UCSD-AML1 (cell line): ENCODE results near the gene RAP1GAP.

Experiments
- DNase-seq: peaks from one replicate; lab custom pipeline; 2025; ENCODE audit not compliant: unreplicated experiment; lab: John Stamatoyannopoulos, UW

RAP1GAP gene

DNA sequence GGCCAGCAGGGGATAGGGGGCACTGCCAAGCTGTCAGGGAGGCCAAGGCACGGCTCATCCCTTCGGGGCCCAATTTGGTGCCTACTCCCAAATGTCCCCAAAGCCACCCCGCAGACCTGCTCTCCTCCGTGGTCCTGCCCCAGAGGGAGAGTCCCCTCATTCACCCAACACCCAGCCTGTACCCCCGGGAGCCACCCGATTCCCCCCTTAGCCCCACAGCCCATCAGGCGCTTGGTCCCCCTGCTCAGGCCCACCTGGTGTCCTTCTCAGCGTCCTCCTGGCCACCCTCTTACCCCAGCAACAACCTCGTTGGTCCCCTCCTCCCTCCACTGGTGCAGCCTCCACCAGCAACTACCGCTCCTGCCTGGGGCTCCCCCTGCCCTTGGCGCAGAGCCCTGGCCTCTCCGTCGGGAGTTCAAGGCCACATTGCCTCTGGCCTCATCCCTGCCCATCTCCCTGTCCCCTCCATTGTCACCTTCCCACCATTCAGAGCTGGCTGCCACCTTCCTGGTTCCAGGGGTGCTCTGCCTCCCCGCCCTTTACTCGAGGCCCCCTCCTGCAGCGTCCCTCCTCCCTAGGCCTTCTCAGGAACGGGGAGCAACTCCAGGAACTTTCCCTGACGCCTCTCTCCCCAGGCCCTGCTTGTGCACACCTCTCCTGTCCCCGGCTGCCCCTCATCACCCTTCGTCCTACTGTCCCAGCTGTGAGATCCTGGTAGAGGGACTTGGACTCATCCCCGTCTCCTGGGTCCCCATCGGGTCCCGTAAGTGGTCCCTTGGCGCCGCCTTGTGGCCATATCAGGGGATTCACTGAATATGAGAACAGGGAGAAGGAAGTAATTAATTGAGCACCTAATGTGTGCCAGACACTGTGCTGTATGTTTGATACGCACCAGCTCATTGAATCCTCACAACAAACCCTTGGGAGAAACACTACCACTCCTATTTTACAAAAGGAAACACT, 73.9 kb downstream of the RAP1GAP start:
- DNase-seq, result peak; percentile 59

DNA sequence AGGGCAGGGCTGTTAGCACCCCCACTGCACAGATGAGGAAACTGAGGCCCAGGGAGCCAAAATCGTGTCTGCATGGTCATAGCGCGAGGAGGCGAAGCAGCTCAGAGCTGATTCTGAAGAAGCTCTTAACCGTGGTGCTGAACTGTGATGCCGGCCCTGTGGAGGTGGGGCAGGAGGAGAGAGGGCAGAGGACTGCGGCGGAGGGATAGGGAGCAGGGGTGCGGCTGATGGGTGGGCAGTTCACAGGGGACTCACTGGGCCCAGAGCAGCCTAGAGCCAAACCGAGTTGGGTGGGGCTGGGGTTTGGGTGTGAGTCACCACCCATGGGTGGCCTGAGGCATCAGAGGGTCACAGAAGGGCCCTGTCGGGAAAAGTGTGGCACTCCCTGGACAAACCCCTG, 74.7 kb downstream of the RAP1GAP start:
- no peak for DNase-seq

DNA sequence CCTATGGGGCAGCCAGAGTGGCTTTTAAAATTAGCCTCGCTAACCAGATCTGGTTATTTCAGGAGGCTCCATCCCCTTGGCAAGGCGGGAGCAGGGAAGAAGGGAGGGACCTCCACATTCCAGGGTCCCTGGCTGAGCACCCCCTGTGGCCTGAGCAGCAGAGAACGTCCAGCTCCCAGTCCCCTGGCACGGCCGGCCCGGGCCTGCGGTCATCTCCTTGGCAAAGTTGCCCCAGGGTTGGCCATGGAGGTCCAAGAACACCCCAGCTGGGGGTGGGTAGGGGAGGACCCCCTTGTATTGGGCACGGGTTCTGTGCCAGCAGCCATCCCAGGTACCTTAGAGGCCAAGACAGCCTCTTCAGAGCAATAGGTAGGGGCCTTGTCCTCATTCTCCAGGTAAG, 75.9 kb downstream of the RAP1GAP start:
- no peak for DNase-seq

DNA sequence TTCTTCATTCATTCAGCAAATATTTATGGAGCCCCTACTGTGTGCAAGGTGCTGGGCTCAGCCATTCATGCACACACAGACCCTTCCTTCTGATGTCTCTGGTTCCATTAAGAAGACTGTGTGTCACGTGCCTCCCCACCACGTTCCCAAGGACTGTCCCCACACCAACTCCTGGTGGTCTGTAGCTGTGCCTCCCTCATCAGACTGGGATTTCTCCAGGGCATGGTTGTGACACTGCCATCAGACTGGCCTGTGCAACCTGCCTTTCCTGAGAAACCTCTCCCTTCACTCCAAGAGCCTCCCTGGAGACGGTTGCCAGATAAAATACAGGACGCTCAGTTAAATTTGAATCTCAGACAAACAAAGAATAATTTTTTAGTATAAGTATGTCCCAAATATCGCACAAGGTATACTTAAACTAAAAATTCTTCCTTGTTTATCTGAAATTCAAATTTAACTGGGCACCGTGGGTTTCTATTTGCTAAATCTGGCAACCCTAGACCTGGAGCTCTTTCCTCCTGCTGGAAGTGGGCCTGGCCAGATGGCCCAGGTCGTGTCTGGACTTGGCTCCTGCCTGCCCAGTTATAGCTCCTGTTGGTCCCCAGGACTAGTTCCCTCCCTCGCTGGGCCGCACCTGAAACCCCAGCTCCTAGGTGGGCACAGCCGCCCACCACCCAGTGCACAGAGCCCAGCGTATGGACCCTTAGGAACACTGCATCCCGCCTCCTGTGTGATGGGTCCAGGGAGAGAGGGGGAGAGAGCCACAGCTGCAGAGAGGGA, 76.9 kb downstream of the RAP1GAP start:
- DNase-seq, result no peak

DNA sequence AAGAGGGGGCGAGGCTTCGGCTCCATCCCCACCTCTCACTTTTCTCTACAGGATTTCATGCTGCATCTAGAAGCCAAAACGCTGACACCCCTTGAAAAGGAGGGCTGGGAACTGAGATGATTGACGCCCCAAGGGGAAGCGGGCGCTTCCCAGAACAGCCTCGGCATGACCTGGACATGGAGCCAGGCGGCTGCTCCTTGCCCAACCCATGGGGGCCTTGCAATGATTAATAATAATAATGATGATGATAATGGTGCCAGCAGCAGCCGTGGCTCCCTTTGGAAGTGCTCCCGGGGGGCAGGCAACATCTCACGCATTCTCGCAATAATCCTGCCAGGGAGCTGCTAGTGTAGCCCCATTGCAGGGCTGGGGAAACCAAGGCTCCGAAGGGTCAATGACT, 78.2 kb downstream of the RAP1GAP start:
- DNase-seq, result no peak

DNA sequence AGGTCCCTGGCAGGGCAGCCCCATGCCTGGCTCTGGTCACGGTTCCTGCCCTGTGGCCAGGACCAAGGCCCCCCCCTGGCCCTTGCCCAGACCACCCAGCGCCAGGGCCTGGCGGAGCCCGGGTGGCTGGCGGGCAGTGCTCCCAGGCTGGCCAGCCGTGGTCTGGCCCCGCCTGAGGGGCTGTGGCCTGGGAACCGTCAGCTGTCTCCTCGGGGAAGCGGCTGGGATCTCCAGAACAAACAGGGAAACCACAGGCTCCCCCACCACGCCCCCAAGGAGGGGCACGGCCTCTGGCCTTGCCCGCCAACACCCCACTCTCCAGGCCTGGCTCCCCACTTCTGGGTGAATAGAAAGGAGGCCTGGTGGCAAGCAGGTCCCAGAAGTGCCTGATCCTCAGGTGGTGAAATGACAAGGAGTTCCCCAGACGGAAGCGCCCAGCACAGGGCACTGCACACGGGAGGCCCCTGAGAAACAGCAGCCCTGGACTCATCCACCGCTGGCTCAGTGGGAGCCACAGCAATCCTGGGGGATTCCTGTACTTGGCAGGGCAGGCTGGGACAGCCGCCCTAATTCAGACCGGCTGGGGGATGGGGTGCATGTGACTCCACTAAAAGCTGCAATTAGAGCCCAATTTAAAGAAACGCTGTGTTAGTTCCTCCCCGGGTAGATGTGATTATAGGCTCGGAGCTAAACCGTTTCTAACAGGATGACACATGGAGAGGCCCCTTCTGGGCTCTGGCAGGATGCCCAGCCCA, 78.9 kb downstream of the RAP1GAP start:
- peak; percentile 27 for DNase-seq

DNA sequence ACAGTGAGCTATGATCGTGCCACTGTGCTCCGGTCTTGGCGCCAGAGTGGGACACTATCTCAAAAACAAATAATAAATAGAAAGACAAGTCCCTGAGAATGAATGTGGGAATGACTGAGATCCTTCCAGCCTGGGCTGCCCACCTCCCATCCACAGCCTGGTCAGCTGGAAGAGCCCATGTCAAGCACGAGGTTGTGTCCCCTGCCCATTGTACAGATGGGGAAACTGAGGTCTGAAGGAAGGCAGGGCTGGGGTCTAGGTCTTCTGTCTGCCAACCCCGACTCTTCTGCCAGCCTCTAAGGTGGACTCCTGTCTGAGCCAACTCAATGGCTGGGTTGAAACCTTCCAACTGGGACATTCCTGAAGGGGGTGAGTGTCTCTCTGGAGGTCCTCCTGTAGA, 79.5 kb downstream of the RAP1GAP start:
- DNase-seq, result no peak

DNA sequence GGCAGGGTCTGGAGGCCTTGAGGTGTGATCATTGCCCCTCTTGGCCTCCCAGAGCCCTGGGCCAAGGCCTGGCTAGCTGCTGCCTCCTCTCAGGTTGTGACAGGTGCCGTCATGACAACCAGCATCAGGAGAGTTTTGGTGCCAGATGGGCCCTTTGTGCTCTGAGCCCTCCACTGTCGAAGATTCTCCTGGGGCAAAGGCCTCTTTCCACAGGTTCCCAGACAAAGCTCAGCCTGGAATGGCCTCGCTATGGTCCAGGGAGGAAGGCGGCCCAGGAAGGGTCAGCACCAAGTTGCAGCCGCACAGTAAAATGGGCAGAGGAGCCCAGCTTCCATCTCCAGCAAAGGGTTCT, 81.6 kb downstream of the RAP1GAP start:
- no peak for DNase-seq

DNA sequence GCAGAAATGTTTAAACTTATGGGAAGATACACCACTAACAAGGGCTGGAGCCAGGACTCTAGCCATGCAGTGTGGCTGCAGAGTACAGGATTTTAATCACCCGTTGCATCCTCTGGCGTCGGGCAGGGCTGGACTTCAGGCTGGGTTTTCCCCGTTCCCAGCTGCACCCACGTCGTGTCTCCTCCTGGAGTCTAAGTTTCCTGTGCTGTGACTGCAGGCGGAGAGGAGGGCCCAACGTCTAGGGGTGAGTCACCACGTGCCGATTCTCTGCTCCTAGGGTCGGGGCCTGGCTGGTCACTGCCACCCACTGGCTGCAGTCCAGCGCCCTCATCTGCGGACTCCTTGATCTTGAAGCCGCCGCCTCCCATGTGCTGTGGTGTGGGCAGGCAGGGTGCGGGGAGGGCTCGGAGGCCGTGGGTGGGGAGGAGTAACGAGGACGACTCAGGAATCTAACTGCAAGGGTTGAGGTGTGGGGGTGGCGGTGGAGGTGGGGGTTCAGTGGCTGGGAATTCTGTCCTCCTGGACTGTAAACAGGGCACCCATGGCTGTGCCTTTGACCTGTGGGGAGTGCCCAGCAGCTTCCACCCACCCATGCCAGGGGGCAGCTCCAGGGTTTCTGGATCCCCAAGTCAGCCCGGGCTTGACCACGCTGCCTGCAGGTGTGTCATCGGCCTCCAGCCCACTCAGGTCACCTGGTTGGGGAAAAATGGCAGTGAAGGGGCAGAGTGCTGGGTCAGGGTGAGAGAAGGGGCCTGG, 82.1 kb downstream of the RAP1GAP start:
- DNase-seq, result peak; percentile 31

DNA sequence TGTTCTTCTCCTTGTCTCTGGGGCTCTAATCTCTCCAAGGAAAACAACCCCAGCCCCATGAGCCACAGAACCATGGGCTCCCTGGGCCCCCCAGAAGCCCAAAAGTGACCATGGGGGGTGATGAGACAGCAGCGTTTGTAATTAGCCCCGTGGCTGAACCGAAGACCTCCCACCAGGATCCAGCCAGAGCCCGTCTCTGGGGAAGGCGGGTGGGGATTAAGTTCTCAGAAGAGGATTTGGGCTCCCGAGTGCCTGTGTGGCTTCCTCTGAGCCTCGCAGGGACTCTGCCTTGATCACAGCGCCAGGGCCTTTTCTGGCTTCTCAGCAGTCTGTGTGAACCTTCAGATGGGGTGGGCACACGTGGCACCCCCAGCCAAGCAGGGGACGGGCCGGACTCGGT, 82.9 kb downstream of the RAP1GAP start:
- DNase-seq, result no peak

DNA sequence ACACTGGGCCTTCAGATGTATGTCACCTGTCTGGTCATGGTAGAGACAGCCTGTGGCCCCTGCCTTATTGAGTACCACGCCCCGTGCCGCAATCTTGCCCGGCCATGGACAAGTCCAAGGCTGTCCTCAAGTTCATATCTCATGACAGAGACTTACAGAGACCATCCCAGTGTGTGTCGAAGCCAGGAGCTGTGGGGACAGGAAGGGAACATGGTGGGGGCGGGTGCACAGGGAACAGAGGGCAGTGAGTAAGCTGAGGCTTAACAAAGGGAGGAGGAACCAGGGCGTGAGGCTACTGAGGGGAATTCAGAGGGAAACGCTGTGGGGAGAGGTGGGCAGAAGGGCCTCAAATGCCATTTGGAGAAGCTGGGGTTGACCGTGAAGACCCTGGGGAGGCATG, 84.1 kb downstream of the RAP1GAP start:
- no peak for DNase-seq

DNA sequence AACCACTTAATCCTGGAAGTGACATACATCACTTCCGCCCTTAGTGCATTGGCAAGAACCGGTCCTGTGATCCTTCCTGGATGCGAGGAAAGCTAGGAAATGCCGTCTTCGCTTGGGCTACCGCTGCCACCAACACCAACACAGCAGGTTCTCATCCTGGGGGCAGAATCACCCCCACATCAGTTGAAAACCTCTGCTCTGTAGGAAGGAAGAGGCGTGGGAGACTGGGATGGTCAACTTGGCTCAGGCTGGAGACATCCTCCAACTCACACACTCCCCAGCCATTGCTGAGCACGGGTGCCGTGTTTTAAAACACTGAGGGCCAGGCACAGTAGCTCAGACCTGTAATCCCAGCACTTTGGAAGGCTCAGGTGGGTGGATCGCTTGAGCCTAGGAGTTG, 85.1 kb downstream of the RAP1GAP start:
- no peak for DNase-seq

DNA sequence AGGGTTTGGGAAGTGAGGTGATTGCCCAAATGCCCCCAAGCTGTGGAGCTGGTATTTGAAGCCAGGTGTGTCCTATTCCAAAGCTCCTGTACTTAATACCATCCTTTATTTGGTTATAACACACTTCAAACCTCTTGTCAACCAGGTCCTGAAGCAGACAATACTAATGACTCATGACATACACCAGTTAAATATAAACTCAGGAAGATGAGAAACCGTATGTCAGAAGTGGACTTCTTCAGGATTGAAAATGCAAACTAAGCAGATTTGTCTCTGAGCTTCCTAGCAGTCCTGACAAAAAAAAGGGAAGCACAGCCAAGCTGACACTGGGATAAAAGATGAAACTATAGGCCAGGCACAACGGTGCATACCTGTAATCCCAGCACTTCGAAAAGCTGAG, 89.4 kb downstream of the RAP1GAP start:
- DNase-seq, result no peak

DNA sequence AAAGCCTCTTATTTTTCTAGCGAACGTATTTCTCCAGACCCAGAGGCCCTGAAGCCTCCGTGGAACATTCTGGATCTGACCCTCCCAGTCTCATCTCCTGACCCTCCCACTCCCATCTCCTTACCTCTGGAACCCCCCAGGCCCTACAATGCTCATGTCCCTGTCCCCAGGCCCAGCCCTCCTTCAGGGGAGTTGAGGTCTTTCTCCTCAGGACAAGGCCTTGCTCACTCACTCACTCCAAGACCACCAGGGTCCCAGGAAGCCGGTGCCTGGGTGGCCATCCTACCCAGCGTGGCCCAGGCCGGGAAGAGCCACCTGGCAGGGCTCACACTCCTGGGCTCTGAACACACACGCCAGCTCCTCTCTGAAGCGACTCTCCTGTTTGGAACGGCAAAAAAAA, 91.2 kb downstream of the RAP1GAP start:
- no peak for DNase-seq

DNA sequence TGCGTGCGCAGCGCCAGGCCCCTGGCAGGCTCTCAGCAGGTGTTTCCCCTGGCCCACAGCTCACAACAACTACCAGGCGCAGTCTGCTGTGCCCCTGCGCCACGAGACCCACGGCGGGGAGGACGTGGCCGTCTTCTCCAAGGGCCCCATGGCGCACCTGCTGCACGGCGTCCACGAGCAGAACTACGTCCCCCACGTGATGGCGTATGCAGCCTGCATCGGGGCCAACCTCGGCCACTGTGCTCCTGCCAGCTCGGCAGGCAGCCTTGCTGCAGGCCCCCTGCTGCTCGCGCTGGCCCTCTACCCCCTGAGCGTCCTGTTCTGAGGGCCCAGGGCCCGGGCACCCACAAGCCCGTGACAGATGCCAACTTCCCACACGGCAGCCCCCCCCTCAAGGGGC, 91.8 kb downstream of the RAP1GAP start:
- DNase-seq, result no peak

DNA sequence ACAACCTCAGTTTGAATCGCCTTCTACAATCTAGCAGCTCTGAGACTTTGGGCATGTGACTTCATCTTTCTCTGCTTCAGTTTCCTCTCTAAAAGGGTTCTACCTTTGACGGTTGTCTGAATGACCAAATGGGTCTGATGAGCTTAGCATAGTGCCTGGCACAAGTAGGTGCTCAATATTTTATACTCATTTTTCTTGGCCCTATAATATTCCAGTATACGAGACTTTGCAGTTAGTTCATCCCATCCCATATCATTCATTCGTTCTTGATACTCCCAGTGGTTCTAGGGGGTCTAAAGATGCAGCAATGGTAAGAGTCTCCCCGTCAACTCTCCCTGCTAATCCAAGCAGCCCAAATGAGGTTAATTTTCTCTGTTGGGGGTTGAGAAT, 92.4 kb downstream of the RAP1GAP start:
- no peak for DNase-seq

DNA sequence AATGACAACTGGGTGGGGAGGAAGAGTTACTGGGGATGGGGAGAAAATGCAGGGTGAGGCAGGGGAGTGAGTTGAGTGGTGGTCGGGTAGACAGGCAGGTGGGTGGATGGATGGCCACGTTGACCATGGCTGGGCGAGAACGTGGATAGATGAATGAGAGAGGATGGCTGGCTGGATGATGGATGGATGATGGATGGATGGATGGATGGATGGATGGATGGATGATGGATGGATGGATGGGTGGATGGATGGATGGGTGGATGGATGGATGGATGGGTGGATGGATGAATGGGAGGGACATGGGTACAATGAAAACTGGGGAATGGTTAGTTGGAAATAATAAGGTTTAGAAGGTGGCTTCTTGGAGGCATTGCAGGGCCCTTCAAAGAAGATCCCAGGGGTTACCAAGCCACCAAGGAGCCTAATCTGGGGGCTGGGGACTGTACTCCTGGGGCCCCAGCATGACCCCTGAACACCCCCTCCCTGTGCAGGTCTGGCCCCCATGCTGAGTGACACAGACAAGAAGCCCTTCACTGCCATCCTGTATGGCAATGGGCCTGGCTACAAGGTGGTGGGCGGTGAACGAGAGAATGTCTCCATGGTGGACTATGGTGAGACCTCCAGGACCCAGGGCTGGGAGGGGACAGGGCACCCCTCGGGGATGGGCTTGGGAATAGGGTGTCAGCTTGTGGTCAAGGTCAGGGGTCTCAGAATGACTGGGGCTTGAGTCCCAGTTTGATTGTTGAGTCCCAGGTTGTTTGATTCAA, 92.9 kb downstream of the RAP1GAP start:
- DNase-seq, result no peak

DNA sequence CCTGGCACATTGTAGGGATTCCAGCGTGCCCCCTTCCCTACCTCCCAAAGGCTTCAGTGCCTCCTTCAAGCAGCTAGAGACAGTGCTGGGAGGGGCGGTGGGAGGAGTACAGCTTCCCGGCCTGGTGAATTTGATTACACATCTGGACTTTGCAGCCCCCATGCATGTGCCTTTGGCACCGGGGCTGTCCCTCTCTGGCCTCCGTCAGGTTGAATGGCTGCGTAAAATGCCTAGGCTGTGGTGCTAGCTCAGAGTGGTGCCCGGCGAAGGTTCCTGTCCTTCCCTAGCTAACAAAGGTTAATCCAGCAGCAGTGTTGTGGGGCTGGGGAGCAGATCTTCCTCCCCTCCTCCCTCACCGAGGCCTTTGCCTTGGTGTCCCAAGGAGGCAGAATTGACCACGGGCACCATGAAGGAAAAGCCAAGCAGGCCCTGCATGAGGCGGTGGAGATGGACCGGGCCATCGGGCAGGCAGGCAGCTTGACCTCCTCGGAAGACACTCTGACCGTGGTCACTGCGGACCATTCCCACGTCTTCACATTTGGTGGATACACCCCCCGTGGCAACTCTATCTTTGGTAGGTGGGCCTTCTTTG, 93.7 kb downstream of the RAP1GAP start:
- DNase-seq, result no peak

DNA sequence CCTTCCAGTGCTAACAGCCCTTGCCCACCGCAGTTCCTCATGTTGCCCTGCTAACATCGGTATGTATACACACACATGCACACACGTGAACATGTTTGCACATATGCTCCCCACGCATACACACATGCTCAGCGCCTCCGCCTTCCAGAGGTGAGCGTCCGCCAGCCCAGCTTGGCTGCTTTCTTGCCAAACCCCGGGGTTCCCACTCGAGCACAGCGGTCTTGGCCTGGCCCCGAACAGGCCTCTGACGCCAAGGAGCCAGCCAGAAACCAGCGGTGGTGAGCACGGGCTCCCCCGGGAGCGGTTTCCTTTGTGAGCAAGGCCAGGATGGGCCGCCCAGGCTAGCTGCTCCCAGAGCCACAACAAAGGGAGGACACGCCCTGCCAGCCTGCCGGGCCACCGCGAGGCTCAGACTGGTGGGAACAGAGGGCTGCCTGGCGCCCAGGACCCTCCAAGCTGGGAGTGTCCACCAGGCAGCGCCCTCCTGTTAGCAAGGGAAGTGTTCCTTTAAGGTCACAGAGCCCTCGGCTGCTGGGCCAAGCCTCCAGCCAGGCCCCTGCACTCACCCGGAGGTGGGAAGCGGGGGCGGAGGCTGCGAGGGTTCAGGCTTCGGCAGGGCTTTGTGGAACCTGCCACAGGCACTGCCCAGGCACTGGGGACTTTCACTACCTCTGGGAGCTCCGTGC, 94.5 kb downstream of the RAP1GAP start:
- DNase-seq, result peak; percentile 50
